A549 (cell line): ENCODE measurements around the gene RBM39. TPM values are rescaled to one million over a fixed set of nuclear protein-coding genes. Genes with fewer than 3 reads are reported as not detected.

Source experiments
- ATAC-seq, 2 experiments: fragments of 200-7000 bp in 1 of 2; fragments of >200 bp in 1 of 2; cut with Nextera tagmentation in 1 of 2; cut with Tn5 transposase in 1 of 2; 3 replicates each; pipeline versions ENCODE4 v1.8.0 to v1.9.1; 2018 to 2020; ENCODE audit warnings: mild to moderate bottlenecking in 1 of 2, moderate library complexity in 1 of 2
- CTCF ChIA-PET: fragments of 300-600 bp; sonication (Branson Sonifier 250); formaldehyde crosslinking; extraction: SDS; loops from one replicate; lab custom pipeline; 2021; ENCODE audit warnings: antibody characterized with exemption, inconsistent platforms; lab: Yijun Ruan, JAX
- POLR2A ChIA-PET: fragments of 350-600 bp; formaldehyde crosslinking; extraction: SDS; loops from one replicate; lab custom pipeline; 2021; ENCODE audit warnings: antibody characterized with exemption, inconsistent platforms; lab: Yijun Ruan, JAX
- DNase-seq, 2 experiments: peaks; one replicate each; pipeline versions ENCODE4 v3.0.0 to v3.0.0-alpha.2; 2011 to 2016; ENCODE audit warnings: low read depth in 1 of 2, low spot score in 1 of 2
- FAIRE-seq: peaks from 2 replicates; lab custom pipeline; 2011; peaks lifted over from hg19 to GRCh38; lab: Jason Lieb, UNC
- H3K27ac ChIP-seq, 2 experiments: fragments of >200 bp; sonication (Bioruptor Twin); formaldehyde crosslinking; 3 replicates each; pipeline ENCODE4 v1.5.1; 2016 to 2017
- H3K4me1 ChIP-seq: fragments of >200 bp; sonication (Bioruptor Twin); formaldehyde crosslinking; 3 replicates; pipeline ENCODE4 v1.6.1; 2016
- H3K4me2 ChIP-seq: fragments of >200 bp; sonication (Bioruptor Twin); formaldehyde crosslinking; 3 replicates; pipeline ENCODE4 v1.6.1; 2016
- H3K4me3 ChIP-seq: fragments of >200 bp; sonication (Bioruptor Twin); formaldehyde crosslinking; 3 replicates; pipeline ENCODE4 v1.5.1; 2016
- H3K9me3 ChIP-seq: fragments of >200 bp; sonication (Bioruptor Twin); formaldehyde crosslinking; 3 replicates; pipeline ENCODE4 v1.6.1; 2016
- CBX8 ChIP-seq: fragments of 200-600 bp; sonication (generic); IDR thresholded peaks from 2 replicates; pipeline ENCODE4 v1.6.1; 2016
- CHD2 ChIP-seq: fragments of 150-350 bp; IDR thresholded peaks from 2 replicates; pipeline ENCODE4 v1.6.1; 2014; ENCODE audit warnings: low read length; ENCODE audit not compliant: partially characterized antibody
- FOSB ChIP-seq: fragments of 250-450 bp; sonication (Bioruptor Pico); IDR thresholded peaks from 2 replicates; pipeline ENCODE4 v1.5.0; 2020; ENCODE audit warnings: mild to moderate bottlenecking, moderate library complexity
- KDM5A ChIP-seq: fragments of 200-600 bp; sonication (generic); IDR thresholded peaks from 2 replicates; pipeline ENCODE4 v1.6.1; 2016; ENCODE audit warnings: antibody characterized with exemption, mild to moderate bottlenecking
- NFE2L2 ChIP-seq: fragments of 150-350 bp; conservative IDR thresholded peaks from 2 replicates; pipeline ENCODE4 v1.6.1; 2014; ENCODE audit warnings: low read length
- POLR2AphosphoS2 ChIP-seq: conservative IDR thresholded peaks from 2 replicates; pipeline ENCODE4 v1.6.1; 2012; ENCODE audit warnings: low read length, improper control_type of control experiment, inconsistent platforms
- RFX5 ChIP-seq: fragments of 450-650 bp; IDR thresholded peaks from 2 replicates; pipeline ENCODE4 v1.7.1; 2014; ENCODE audit warnings: antibody characterized with exemption, mild to moderate bottlenecking, moderate library complexity
- RNF2 ChIP-seq: fragments of 200-600 bp; sonication (generic); IDR thresholded peaks from 2 replicates; pipeline ENCODE4 v1.6.1; 2016; ENCODE audit warnings: low read depth, mild to moderate bottlenecking, antibody characterized with exemption, moderate library complexity, borderline replicate concordance
- SMC3 ChIP-seq: fragments of >200 bp; sonication (Bioruptor Twin); formaldehyde crosslinking; IDR thresholded peaks from 3 replicates; pipeline ENCODE4 v1.6.1; 2018; ENCODE audit warnings: inconsistent platforms
- SREBF2 ChIP-seq: fragments of 450-650 bp; IDR thresholded peaks from 2 replicates; pipeline ENCODE4 v1.6.1; 2014; ENCODE audit warnings: mild to moderate bottlenecking, moderate library complexity
- USF2 ChIP-seq: fragments of 450-650 bp; IDR thresholded peaks from 2 replicates; pipeline ENCODE4 v1.6.1; 2014; ENCODE audit warnings: antibody characterized with exemption
- ZNF302 ChIP-seq: fragments of 250-450 bp; sonication (Bioruptor Pico); IDR thresholded peaks from 2 replicates; pipeline ENCODE4 v1.9.0; 2021; ENCODE audit warnings: inconsistent platforms, mild to moderate bottlenecking, moderate library complexity
- WGBS: methylation state at CpG from one replicate; pipeline ENCODE4 v1.1.6; 2017; ENCODE audit errors: missing lambda C conversion rate; 5-methylcytosine and 5-hydroxymethylcytosine counted together
- polyA plus RNA-seq, 4 experiments: library from polyadenylated mRNA; depleted of rRNA in 3 of 4; stranded (reverse); fragments of >200 nt; fragmentation: RNase III in 1 of 4; extraction: RNeasy Plus Mini Kit Qiagen cat#74134 plus additional on column Dnase treatment in 1 of 4; gene quantifications; 2 replicates in 3 of 4; 3 replicates in 1 of 4; pipeline ENCODE4 v1.2.3, GENCODE V29; 2011 to 2017
- TF ChIP-seq, protein P1 (sequence below): fragments of 200-600 bp; sonication (generic); IDR thresholded peaks from 2 replicates; pipeline ENCODE4 v1.6.1; 2016; ENCODE audit warnings: antibody characterized with exemption, mild to moderate bottlenecking, moderate library complexity
- TF ChIP-seq, protein P2 (sequence below): IDR thresholded peaks from 2 replicates; pipeline ENCODE4 v1.6.1; 2012

The RBM39 gene
- polyA plus RNA-seq, 2 of the 4 experiments (the other 2 are of a cell fraction), result 127 to 212 TPM

GRCh38 chr20:35719717-35720116 is 22.3 kb downstream of the RBM39 start:
- H3K27ac ChIP-seq, result no peak overlapping the region
- TF ChIP-seq RNF2, result no peak
- no peak for TF ChIP-seq RFX5
- TF ChIP-seq CBX8, result no peak
- no peak for TF ChIP-seq CHD2
- no peak for TF ChIP-seq FOSB (CRISPR knock-in tag)
- TF ChIP-seq ZNF302, result no peak
- no peak for TF ChIP-seq NFE2L2
- TF ChIP-seq, protein P1, sequence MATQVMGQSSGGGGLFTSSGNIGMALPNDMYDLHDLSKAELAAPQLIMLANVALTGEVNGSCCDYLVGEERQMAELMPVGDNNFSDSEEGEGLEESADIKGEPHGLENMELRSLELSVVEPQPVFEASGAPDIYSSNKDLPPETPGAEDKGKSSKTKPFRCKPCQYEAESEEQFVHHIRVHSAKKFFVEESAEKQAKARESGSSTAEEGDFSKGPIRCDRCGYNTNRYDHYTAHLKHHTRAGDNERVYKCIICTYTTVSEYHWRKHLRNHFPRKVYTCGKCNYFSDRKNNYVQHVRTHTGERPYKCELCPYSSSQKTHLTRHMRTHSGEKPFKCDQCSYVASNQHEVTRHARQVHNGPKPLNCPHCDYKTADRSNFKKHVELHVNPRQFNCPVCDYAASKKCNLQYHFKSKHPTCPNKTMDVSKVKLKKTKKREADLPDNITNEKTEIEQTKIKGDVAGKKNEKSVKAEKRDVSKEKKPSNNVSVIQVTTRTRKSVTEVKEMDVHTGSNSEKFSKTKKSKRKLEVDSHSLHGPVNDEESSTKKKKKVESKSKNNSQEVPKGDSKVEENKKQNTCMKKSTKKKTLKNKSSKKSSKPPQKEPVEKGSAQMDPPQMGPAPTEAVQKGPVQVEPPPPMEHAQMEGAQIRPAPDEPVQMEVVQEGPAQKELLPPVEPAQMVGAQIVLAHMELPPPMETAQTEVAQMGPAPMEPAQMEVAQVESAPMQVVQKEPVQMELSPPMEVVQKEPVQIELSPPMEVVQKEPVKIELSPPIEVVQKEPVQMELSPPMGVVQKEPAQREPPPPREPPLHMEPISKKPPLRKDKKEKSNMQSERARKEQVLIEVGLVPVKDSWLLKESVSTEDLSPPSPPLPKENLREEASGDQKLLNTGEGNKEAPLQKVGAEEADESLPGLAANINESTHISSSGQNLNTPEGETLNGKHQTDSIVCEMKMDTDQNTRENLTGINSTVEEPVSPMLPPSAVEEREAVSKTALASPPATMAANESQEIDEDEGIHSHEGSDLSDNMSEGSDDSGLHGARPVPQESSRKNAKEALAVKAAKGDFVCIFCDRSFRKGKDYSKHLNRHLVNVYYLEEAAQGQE, result no peak
- no peak for TF ChIP-seq USF2
- no peak for TF ChIP-seq KDM5A
- TF ChIP-seq, protein P2, sequence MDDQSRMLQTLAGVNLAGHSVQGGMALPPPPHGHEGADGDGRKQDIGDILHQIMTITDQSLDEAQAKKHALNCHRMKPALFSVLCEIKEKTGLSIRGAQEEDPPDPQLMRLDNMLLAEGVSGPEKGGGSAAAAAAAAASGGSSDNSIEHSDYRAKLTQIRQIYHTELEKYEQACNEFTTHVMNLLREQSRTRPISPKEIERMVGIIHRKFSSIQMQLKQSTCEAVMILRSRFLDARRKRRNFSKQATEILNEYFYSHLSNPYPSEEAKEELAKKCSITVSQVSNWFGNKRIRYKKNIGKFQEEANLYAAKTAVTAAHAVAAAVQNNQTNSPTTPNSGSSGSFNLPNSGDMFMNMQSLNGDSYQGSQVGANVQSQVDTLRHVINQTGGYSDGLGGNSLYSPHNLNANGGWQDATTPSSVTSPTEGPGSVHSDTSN, result no peak
- no peak for TF ChIP-seq SREBF2
- TF ChIP-seq SMC3, result no peak
- no peak for DNase-seq
- FAIRE-seq, result no peak
- no peak overlapping the region for H3K4me3 ChIP-seq
- H3K4me1 ChIP-seq, result no peaks in the 10 kb centered on the region
- ATAC-seq, result no peak
- ChIA-PET POLR2A (interaction anchor here (0.9 to 2.0 kb wide), 3 partner anchors 12 to 164 kb away, joined by 4 to 6 read pairs (median 4); partner anchors contain the start of genes NFS1 and ROMO1), CTCF (interaction anchor here (0.6 to 2.4 kb wide), 5 partner anchors 9 to 235 kb away, joined by 3 to 8 read pairs (median 3); partner anchors contain the start of gene SCAND1)
- H3K9me3 ChIP-seq, result no peaks in the 10 kb centered on the region
- H3K4me2 ChIP-seq, result no peak overlapping the region
- 77% methylated on average over 8 of the region's 8 CpGs for WGBS

DNA sequence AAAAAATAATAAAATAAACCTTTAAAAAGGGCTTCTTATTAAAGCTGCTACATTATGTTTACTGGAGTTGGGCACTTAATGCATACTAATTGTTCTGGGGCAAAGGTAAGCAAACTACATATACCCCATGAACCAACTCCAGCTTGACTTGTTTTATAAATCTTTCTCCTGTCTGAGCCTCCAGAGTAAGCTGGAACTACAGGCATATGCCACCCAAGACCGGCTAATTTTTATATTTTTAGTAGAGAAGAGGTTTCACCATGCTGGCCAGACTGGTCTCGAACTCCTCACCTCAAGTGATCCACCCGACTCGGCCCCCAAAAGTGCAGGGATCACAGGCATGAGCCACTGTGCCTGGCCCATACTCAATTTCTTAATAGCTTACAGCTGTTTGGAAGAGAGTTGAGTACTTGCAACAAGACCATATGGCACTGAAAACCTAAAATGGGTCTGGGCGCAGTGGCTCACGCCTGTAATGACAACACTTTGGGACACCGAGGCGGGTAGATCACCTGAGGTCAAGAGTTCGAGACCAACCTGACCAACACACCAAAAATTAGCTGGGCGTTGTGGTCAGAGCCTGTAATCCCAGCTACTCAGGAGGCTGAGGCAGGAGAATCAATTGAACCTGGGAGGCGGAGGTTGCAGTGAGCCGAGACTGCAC is 23.0 kb downstream of the RBM39 start:
- ATAC-seq, result no peak
- 91% methylated on average over 12 of the region's 12 CpGs for WGBS
- Histone ChIP-seq H3K4me1 (no peaks in the 10 kb centered on the region), H3K27ac (no peak overlapping the region), H3K4me2 (no peak overlapping the region), H3K9me3 (no peaks in the 10 kb centered on the region), H3K4me3 (no peak overlapping the region)
- TF ChIP-seq, protein P1, result no peak
- 0 out of 2 replicates have a peak, but pooled peaks have one; percentile 56 for TF ChIP-seq POLR2AphosphoS2
- ChIA-PET CTCF (interaction anchor here (0.6 to 2.4 kb wide), 6 partner anchors 9 to 235 kb away, joined by 3 to 8 read pairs (median 4); partner anchors contain the start of gene SCAND1), POLR2A (interaction anchor here (0.6 to 2.0 kb wide), 5 partner anchors 11 to 165 kb away, joined by 3 to 15 read pairs (median 4); partner anchors contain the start of genes NFS1, RBM39 and ROMO1)
- FAIRE-seq, result no peak
- DNase-seq, result no peak
